SK-N-SH treated with all-trans-retinoic acid at 6 μM for 48 hours (cell line): ENCODE measurements around the gene PHLDB1.

Experiments used
- ARNTL ChIP-seq: fragments of 450-650 bp; formaldehyde crosslinking; IDR thresholded peaks from 2 replicates; pipeline ENCODE4 v1.5.0; 2020; ENCODE audit warnings: low read depth, mild to moderate bottlenecking, moderate library complexity, borderline replicate concordance
- CREB5 ChIP-seq: fragments of 250-450 bp; sonication (Bioruptor Pico); IDR thresholded peaks from 2 replicates; pipeline ENCODE4 v1.5.1; 2020; ENCODE audit warnings: low read depth, mild to moderate bottlenecking, moderate library complexity
- ISL1 ChIP-seq: fragments of 250-450 bp; sonication (Bioruptor Pico); IDR thresholded peaks from 2 replicates; pipeline ENCODE4 v2.1.2; 2022; ENCODE audit warnings: mild to moderate bottlenecking, moderate library complexity
- OSR1 ChIP-seq: fragments of 250-450 bp; sonication (Bioruptor Pico); IDR thresholded peaks from 2 replicates; pipeline ENCODE4 v1.8.0; 2022; ENCODE audit warnings: moderate library complexity, mild to moderate bottlenecking, inconsistent platforms
- PATZ1 ChIP-seq: fragments of 250-450 bp; sonication (Bioruptor Pico); IDR thresholded peaks from 2 replicates; pipeline ENCODE4 v1.8.0; 2020; ENCODE audit warnings: mild to moderate bottlenecking, moderate library complexity, borderline replicate concordance
- POU6F1 ChIP-seq: fragments of 250-450 bp; sonication (Bioruptor Pico); IDR thresholded peaks from 2 replicates; pipeline ENCODE4 v1.8.0; 2021; ENCODE audit warnings: low read depth, mild to moderate bottlenecking, moderate library complexity, borderline replicate concordance
- PPARA ChIP-seq: fragments of 250-450 bp; sonication (Bioruptor Pico); IDR thresholded peaks from 2 replicates; pipeline ENCODE4 v1.5.0; 2020; ENCODE audit warnings: mild to moderate bottlenecking, borderline replicate concordance
- ZFP30 ChIP-seq: fragments of 450-650 bp; formaldehyde crosslinking; IDR thresholded peaks from 2 replicates; pipeline ENCODE4 v1.5.0; 2022; ENCODE audit warnings: mild to moderate bottlenecking, moderate library complexity

GRCh38 chr11:118639899-118640298 lies 32.5 kb downstream of the PHLDB1 start:
- TF ChIP-seq POU6F1 (CRISPR knock-in tag): no peak
- TF ChIP-seq OSR1: no peak
- no peak for TF ChIP-seq CREB5 (CRISPR knock-in tag)
- no peak for TF ChIP-seq PPARA (CRISPR knock-in tag)
- no peak for TF ChIP-seq ARNTL
- no peak for TF ChIP-seq ISL1 (CRISPR knock-in tag)
- no peak for TF ChIP-seq ZFP30 (CRISPR knock-in tag)
- no peak for TF ChIP-seq PATZ1 (CRISPR knock-in tag)
